ENCODE results near the gene NELFB. TPM values are rescaled to one million over a fixed set of nuclear protein-coding genes. Genes with fewer than 3 reads are reported as not detected.

The NELFB gene
- total RNA-seq, 1 donor from 2014 or later = 47.7 TPM

DNA sequence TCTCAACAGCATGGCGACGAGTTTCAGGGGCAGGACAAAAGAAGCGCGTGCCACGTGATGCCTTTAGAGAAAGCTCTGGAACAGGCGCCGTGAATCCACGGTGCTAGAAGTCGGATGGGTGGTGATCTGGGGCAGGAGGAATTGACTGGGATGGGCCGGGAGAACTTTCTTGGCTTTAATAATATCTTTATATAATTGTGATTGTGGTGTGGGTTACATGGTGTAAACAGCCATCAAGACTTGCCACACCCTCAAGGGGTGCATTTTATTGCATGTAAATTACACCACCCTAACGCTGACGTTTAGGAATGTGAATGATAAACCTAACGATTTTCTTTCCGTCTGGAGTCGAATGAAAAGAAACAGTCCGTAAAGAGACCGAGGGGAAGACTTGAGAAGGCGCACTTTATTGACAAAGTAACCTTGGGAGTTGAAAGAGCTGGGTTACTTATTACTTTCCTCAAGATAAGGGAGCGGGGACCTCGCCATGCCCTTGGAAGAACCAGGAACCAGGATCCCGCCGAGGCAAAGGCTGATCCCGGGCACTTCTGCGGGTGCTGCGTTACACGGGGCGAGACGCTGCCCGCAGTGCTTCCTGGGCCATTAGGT, 38.5 kb downstream of the NELFB start:
- no peak for DNase-seq (ENCODE audit: low read depth)
- peak overlapping the region; percentile 45 for H3K4me3 ChIP-seq (ENCODE audit: low read depth, low read length)
- TF ChIP-seq, protein P1, sequence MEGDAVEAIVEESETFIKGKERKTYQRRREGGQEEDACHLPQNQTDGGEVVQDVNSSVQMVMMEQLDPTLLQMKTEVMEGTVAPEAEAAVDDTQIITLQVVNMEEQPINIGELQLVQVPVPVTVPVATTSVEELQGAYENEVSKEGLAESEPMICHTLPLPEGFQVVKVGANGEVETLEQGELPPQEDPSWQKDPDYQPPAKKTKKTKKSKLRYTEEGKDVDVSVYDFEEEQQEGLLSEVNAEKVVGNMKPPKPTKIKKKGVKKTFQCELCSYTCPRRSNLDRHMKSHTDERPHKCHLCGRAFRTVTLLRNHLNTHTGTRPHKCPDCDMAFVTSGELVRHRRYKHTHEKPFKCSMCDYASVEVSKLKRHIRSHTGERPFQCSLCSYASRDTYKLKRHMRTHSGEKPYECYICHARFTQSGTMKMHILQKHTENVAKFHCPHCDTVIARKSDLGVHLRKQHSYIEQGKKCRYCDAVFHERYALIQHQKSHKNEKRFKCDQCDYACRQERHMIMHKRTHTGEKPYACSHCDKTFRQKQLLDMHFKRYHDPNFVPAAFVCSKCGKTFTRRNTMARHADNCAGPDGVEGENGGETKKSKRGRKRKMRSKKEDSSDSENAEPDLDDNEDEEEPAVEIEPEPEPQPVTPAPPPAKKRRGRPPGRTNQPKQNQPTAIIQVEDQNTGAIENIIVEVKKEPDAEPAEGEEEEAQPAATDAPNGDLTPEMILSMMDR (conservative IDR thresholded peaks at IDR 0.05; ENCODE audit: low read depth, low read length) = no peak

DNA sequence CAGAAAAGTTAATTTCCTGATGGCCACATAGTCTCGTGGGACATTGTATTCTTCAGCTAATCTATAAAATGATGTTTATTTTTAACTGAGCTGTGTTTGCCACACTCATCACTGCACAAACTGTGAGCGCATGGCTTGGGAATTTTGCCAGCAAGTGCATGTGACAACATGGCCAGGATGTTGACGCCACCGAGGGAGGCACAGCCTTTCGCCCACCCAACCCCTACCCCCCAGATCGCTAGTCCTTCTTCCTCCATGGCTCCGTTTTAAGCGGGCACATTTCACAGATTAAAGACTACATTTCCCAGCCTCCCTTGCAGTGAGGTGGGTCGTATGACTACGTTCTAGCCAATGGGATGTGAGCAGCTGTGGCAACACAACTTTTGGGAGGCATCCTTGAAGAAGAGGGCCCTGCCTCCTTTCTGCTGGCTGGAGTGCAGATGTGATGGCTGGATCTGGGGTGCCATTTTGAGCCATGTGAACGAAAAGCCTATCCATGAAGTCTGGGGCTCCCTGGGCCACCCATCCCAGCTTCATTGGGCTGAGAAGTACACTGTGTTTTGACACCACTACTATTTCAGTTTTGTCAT, 39.1 kb downstream of the NELFB start:
- peak overlapping the region; percentile 45 for H3K4me3 ChIP-seq (ENCODE audit: low read depth, low read length)
- TF ChIP-seq, protein P1 (conservative IDR thresholded peaks at IDR 0.05; ENCODE audit: low read depth, low read length) = no peak
- DNase-seq (ENCODE audit: low read depth) = no peak

DNA sequence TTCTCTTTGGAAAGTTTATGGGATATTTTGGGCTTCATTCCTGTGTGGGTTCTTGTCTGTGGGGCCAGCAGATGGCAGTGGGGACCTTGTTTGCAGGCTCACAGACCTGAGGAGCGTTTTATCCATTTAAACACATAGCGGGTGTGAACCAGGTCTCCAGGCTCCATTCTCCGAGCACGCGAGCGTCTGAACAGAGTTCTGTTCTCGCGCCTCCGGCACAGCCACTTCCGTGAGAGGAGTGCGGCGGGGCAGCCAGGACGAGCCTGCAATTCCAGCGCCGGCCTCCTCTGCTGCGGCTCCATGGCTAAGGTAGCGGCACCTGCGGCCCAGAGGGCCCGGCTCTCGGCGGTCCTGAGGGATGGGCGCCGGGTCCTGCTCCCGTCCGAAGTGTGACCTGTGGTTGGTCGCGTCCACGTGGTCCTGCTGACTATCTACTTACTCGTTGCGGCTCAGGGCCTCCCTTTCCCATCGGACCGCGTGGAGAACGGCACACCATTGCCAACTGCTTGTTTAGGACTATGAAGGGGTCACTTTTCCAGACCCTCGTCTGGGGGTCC, 39.6 kb downstream of the NELFB start:
- no peak for DNase-seq (ENCODE audit: low read depth)
- no peak overlapping the region for H3K4me3 ChIP-seq (ENCODE audit: low read depth, low read length)
- TF ChIP-seq, protein P1 (conservative IDR thresholded peaks at IDR 0.05; ENCODE audit: low read depth, low read length) = peak; percentile 26

DNA sequence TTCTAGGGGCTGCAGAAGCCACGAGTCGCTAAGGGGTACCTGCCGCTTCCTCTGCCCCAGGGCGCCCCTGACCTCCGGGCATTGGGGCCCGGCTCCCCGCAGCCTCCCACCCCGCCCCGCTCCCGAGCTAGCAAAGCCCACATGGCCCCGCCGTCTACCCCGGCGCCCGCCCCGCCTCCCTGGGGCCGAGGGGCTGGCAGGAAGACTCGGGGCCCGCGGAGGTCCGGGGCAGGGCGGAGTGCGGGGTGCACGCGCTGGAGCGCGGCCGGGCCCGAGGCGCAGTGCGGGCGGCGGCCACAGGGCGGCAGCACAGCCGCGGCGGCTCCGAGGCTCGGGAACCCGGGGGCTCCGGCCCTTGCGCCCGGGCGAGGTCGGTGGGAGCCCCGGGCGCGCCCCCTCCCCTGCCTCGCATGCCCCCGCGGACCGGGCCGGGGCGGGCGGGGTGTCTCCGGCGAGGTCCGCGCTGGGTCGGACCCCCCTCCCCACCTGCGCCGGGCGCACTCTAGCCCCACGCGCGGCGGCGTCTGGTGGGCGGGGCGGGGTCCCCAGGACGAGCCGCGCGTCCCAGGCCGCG, 40.2 kb downstream of the NELFB start:
- TF ChIP-seq, protein P1 (conservative IDR thresholded peaks at IDR 0.05; ENCODE audit: low read depth, low read length) = peak; percentile 30
- H3K4me3 ChIP-seq (ENCODE audit: low read depth, low read length) = peak overlapping the region; percentile 16
- DNase-seq (ENCODE audit: low read depth) = no peak

DNA sequence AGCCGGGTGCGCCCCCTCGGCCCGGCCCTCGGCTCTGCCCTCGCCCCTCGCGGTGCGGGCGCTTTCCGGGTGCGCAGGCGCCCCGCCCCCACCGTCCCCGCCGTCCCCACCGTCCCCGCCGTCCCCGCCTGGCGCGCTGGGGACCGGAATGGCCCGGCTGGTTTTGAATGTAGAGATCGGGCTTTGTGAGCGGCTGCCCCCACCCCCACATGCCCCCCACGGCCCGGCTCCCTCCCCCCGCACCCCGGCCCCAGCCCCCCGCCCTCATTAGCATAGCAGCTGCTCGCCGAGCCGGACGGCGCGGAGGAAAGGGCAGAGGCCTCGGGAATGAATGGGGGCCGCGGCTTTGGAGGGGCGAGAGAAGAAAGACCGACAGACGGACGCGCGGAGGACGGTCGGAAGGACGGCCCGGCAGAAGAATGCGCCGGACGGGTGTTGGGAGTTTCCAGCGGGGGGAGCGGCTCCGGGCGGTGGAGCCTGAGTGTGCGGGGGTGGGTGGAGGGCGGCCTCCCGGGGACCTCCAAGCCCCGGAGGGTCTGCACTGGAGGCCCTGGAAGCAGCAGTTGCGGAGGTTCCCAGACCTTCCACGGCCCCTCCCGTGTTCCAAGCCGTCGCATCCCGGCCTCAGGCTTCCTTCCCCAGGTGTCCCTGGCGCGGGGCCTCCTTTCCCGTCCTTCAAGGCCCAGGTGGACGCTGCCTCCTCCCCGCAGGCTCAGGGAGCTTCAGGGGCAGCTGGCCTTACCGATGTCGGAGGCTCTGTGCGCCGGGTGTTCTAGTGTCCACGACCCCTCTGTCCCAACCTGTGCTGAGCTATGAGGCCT, 40.9 kb downstream of the NELFB start:
- peak overlapping the region; percentile 16 for H3K4me3 ChIP-seq (ENCODE audit: low read depth, low read length)
- DNase-seq (ENCODE audit: low read depth) = no peak
- TF ChIP-seq, protein P1 (conservative IDR thresholded peaks at IDR 0.05; ENCODE audit: low read depth, low read length) = no peak

DNA sequence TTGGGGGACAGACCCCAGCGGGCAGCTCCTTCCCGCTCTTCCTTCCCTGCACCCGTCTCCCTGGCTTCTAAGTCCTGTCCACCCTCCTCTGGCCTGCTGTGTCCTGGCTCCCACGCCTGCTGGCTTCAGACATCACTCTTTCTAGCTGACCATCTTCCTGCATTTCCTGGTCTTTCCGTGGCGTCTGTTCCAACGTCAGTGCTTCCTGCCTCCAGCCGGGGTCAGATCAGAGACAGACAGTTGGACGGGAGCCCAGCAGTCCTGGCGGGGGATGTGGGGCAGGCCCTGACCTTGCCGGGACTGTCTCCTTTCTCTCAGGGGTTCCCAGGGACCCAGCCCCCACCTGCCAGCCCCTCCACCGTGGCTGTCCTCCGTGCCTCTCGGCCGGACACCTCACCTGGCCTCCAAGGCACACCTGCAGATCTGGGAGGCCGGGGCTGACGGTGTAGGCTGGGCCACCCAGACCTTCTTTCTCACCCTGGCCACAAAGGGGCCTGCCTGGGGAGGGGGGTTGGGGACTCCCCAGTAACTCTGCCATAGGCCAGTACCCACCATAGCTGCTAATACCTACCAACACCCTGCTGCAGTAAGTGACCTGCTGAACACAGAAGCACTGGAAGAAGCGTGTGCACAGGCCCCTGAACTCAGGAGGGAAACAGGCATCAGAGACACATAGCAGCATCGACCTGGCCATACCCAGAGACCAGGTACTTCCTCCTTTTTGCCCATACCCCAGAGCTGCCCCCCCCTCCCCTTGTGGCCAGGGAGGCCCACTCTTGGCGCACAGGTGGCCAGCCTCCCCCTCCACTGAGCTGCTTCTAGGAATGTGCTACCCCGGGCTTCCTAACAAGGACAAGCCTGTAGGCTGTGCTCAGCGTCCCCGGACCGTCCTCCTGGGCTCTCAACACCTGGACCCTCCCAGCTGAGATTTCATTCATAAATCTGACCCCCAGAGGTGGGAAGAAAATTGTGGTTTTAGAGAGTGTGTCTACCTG, 41.8 kb downstream of the NELFB start:
- DNase-seq (ENCODE audit: low read depth) = no peak
- TF ChIP-seq, protein P1 (conservative IDR thresholded peaks at IDR 0.05; ENCODE audit: low read depth, low read length) = no peak
- no peak overlapping the region for H3K4me3 ChIP-seq (ENCODE audit: low read depth, low read length)
